CD4-positive, alpha-beta memory T cell (primary cell): ENCODE results near the gene DHRS3. TPM values are rescaled to one million over a fixed set of nuclear protein-coding genes. Genes with fewer than 3 reads are reported as not detected.
A peak's percentile ranks its signal among the peaks of the same experiment; 100 is the strongest.

ENCODE experiments used
- CTCF ChIA-PET: fragments of 350-600 bp; sonication (Branson Sonifier 250); formaldehyde crosslinking; loops from one replicate; lab custom pipeline; 2021; ENCODE audit warnings: inconsistent platforms; ENCODE audit not compliant: partially characterized antibody; lab: Charles Lee
- POLR2A ChIA-PET: fragments of 350-600 bp; sonication (Branson Sonifier 250); formaldehyde crosslinking; loops from one replicate; lab custom pipeline; 2021; ENCODE audit not compliant: partially characterized antibody; lab: Charles Lee
- DNase-seq, 5 donors: peaks; one replicate each; pipeline versions ENCODE4 v3.0.0 to v3.0.0-alpha.2; 2020 to 2022; ENCODE audit warnings: mixed read lengths in 1 of 5
- H3K27ac ChIP-seq: one replicate; pipeline ENCODE4 v1.7.0; 2013; ENCODE audit warnings: low read depth, low read length
- H3K27me3 ChIP-seq: 2 replicates; pipeline ENCODE4 v1.7.0; 2013; ENCODE audit warnings: mild to moderate bottlenecking, low read length, moderate library complexity; ENCODE audit not compliant: insufficient read depth
- H3K36me3 ChIP-seq: 2 replicates; pipeline ENCODE4 v1.7.0; 2013; ENCODE audit warnings: mild to moderate bottlenecking, low read length, moderate library complexity; ENCODE audit not compliant: insufficient read depth
- H3K4me1 ChIP-seq: 2 replicates; pipeline ENCODE4 v1.7.0; 2013; ENCODE audit warnings: mild to moderate bottlenecking, low read length, moderate library complexity; ENCODE audit not compliant: insufficient read depth
- H3K4me3 ChIP-seq, 2 donors: one replicate each; pipeline ENCODE4 v1.7.0; 2013; ENCODE audit warnings: low read length in 2 of 2, mild to moderate bottlenecking in 1 of 2
- H3K9me3 ChIP-seq, 2 donors: one replicate each; pipeline ENCODE4 v1.7.0; 2013; ENCODE audit warnings: low read length in 2 of 2, control low read depth in 1 of 2; ENCODE audit not compliant: control insufficient read depth in 1 of 2
- H3K27ac Mint-ChIP-seq, 7 donors: one replicate each; pipeline ENCODE4 v1.8.0; 2020 to 2021; ENCODE audit warnings: mixed read lengths in 7 of 7, mild to moderate bottlenecking in 6 of 7, inconsistent platforms in 3 of 7, moderate library complexity in 3 of 7
- H3K27me3 Mint-ChIP-seq, 2 donors: one replicate each; pipeline ENCODE4 v1.8.0; 2020 to 2021; ENCODE audit warnings: mixed read lengths in 2 of 2
- H3K36me3 Mint-ChIP-seq, 2 donors: one replicate each; pipeline ENCODE4 v1.8.0; 2020 to 2021; ENCODE audit warnings: mixed read lengths in 2 of 2, inconsistent platforms in 1 of 2, mild to moderate bottlenecking in 1 of 2
- H3K4me1 Mint-ChIP-seq, 4 donors: one replicate each; pipeline ENCODE4 v1.8.0; 2020 to 2021; ENCODE audit warnings: mixed read lengths in 4 of 4, mild to moderate bottlenecking in 1 of 4
- H3K4me3 Mint-ChIP-seq, 8 donors: one replicate each; pipeline ENCODE4 v1.8.0; 2020 to 2021; ENCODE audit warnings: mixed read lengths in 8 of 8, mild to moderate bottlenecking in 7 of 8, moderate library complexity in 6 of 8, inconsistent platforms in 3 of 8
- H3K9me3 Mint-ChIP-seq, 8 donors: one replicate each; pipeline ENCODE4 v1.8.0; 2020 to 2021; ENCODE audit warnings: mixed read lengths in 8 of 8, mild to moderate bottlenecking in 5 of 8, inconsistent platforms in 3 of 8, moderate library complexity in 1 of 8
- intact Hi-C: fragments of 100-400 bp; cut with micrococcal nuclease; formaldehyde crosslinking; loops from one replicate; pipeline ENCODE4 v1.15.1; 2023
- polyA plus RNA-seq, 2 donors: library from polyadenylated mRNA; unstranded; fragments of 300-500 nt; fragmentation: Illumina TruSeq; gene quantifications; one replicate each; pipeline ENCODE4 v1.2.3, GENCODE V29; 2021
- total RNA-seq, 2 experiments: library from RNA; stranded (reverse); gene quantifications; one replicate each; pipeline ENCODE4 v1.2.3, GENCODE V29; 2021

DHRS3 gene
- total and polyA plus RNA-seq, 4 experiments from 2014 or later = 30.1 to 91.8 (median 64.0) TPM

DNA sequence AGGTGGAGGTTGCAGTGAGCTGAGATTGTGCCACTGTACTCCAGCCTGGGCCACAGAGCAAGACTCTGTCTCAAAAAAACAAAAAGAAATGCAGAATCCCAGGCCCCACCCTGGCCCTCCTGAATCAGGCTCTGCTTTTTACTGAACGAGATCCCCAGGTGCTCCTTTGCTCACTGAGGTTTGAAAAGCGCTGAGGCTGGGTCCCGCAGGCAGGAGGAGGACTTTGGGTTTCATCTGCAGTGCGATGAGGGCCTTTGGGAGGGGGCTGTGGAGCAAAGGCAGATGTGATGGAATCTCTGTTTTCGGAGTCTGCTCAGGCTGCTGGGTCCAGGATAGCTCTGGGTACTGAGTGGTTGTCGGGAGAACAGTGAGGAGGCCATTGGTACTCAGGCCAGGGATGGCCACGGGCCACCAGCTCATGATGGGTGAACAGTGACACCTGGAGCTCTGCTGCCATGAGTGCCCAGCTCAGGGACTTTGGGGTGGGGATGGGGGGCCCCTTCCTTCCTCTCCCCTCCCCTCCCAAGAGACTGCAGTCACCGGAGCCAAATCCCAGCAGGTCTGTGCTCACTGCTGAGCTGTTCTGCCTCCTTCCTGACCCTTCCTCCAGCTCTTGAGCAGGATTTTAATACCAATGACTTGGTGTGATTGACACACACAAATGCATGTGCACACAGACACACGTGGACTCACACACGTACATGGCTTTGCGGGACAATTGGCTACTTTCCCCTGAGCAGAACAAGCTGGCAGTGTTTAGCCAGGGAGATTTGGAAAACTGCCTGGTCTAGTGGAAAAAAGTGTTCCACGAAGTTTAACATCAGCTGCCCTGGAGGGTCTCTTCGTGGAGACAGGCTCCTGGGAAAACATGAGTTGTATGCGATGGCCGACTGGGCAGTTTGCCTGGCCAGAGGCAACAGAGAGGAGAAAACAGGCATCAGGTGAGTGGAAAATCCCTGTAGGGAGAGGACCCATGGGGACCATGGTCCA lies 3.6 kb upstream of the DHRS3 start:
- H3K27ac Mint-ChIP-seq = peak overlapping the region in 3 of 7 donors; percentile 12 to 27 (median 23)

DNA sequence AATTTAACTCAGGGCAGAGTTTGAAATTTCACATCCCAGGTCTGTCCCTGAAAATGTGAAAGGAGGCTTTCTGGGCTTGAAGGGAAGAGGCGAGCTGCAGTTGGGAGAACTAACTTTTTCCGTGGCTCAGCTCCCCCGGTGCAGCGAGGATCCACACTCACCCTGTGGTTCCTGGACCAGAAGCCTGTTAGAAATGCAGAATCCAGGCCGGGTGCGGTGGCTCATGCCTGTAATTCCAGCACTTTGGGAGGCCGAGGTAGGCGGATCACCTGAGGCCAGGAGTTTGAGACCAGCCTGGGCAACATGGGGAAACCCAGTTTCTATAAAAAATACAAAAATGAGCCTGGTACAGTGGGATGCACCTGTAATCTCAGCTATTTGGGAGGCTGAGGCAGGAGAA lies 2.9 kb upstream of the DHRS3 start:
- intact Hi-C loops = loop anchor here (1.0 kb wide), 3 partner anchors 214 to 349 kb away; no protein-coding TSS in a partner anchor
- Histone ChIP-seq H3K4me1 (peaks cover 29% of the 10 kb centered on the region), H3K36me3 (no peaks in the 10 kb centered on the region), H3K27me3 (no peaks in the 10 kb centered on the region), H3K9me3 (no peaks in the 10 kb centered on the region), H3K4me3 (no peak overlapping the region), H3K27ac (no peak overlapping the region)
- H3K27ac Mint-ChIP-seq = peak overlapping the region in 2 of 7 donors; percentile 53 to 99
- peaks cover 0 to 28% of the 10 kb centered on the region in 2 donors for H3K36me3 Mint-ChIP-seq
- peaks cover 0 to 1% (median 0%) of the 10 kb centered on the region in 8 donors for H3K9me3 Mint-ChIP-seq
- H3K4me1 Mint-ChIP-seq = peaks cover 17 to 46% (median 27%) of the 10 kb centered on the region in 4 donors
- peaks cover 0 to 2% of the 10 kb centered on the region in 2 donors for H3K27me3 Mint-ChIP-seq
- POLR2A ChIA-PET = interaction anchor here (1.1 to 11.6 kb wide), 7 partner anchors 17 to 280 kb away, joined by 5 to 327 read pairs (median 46); no protein-coding TSS in a partner anchor
- CTCF ChIA-PET = interaction anchor here (0.7 to 8.5 kb wide), 17 partner anchors 18 to 350 kb away, joined by 3 to 196 read pairs (median 5); no protein-coding TSS in a partner anchor
- DNase-seq = no peak
- H3K4me3 Mint-ChIP-seq = peak overlapping the region in 5 of 8 donors; percentile 25 to 99 (median 98)

More for the DNA sequence above, 3.6 kb upstream of the DHRS3 start:
- H3K36me3 ChIP-seq = no peaks in the 10 kb centered on the region
- H3K4me3 ChIP-seq = no peak overlapping the region
- CTCF ChIA-PET = interaction anchor here (0.9 to 8.5 kb wide), 10 partner anchors 19 to 348 kb away, joined by 3 to 196 read pairs (median 4); no protein-coding TSS in a partner anchor
- H3K4me3 Mint-ChIP-seq = peak overlapping the region in 1 of 8 donors; percentile 35
- peaks cover 15 to 40% (median 25%) of the 10 kb centered on the region in 4 donors for H3K4me1 Mint-ChIP-seq
- DNase-seq = no peak
- H3K27me3 Mint-ChIP-seq = peaks cover 0 to 2% of the 10 kb centered on the region in 2 donors
- H3K4me1 ChIP-seq = peaks cover 22% of the 10 kb centered on the region
- no peak overlapping the region for H3K27ac ChIP-seq
- H3K36me3 Mint-ChIP-seq = peaks cover 0 to 22% of the 10 kb centered on the region in 2 donors
- H3K9me3 ChIP-seq = no peaks in the 10 kb centered on the region
- no peaks in the 10 kb centered on the region for H3K27me3 ChIP-seq
- H3K9me3 Mint-ChIP-seq = no peaks in the 10 kb centered on the region
- POLR2A ChIA-PET = interaction anchor here (0.5 to 11.6 kb wide), 3 partner anchors 18 to 112 kb away, joined by 3 to 327 read pairs (median 4); no protein-coding TSS in a partner anchor
- intact Hi-C loops = no loop called here

DNA sequence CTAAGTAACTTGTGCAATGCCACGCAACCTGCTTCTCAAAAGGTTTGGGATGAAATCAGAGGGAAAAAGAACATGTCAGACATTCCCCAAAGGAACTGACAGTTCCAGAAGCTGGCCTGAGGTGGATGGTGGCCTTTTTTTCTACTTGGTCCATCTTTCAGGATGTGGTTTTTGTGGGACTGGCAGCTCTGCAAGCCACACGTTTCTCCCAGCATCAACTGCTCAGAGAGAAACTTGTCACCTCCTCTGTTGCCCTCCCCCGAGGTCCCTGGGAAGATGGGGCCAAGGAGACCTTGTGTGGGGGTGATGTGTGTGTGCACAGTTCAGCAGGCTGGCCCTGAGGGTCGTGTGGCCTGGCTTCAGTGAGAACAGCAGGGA lies 2.5 kb upstream of the DHRS3 start:
- H3K27ac Mint-ChIP-seq = peak overlapping the region in 4 of 7 donors; percentile 51 to 99 (median 77)
- H3K4me1 Mint-ChIP-seq = peaks cover 17 to 51% (median 32%) of the 10 kb centered on the region in 4 donors
- Histone ChIP-seq H3K36me3 (no peaks in the 10 kb centered on the region), H3K4me1 (peaks cover 33% of the 10 kb centered on the region), H3K9me3 (no peaks in the 10 kb centered on the region), H3K4me3 (peak overlapping the region in 1 of 2 donors; percentile 1), H3K27me3 (no peaks in the 10 kb centered on the region), H3K27ac (no peak overlapping the region)
- peaks cover 0 to 32% of the 10 kb centered on the region in 2 donors for H3K36me3 Mint-ChIP-seq
- ChIA-PET POLR2A (interaction anchor here (1.1 to 11.6 kb wide), 9 partner anchors 17 to 280 kb away, joined by 5 to 327 read pairs (median 32); no protein-coding TSS in a partner anchor), CTCF (interaction anchor here (0.7 to 8.5 kb wide), 14 partner anchors 18 to 349 kb away, joined by 3 to 196 read pairs (median 6); no protein-coding TSS in a partner anchor)
- peak; percentile 31 to 49 (median 34) for DNase-seq
- H3K9me3 Mint-ChIP-seq = peaks cover 0 to 1% (median 0%) of the 10 kb centered on the region in 8 donors
- H3K27me3 Mint-ChIP-seq = peaks cover 0 to 2% of the 10 kb centered on the region in 2 donors
- peak overlapping the region in 6 of 8 donors; percentile 25 to 99 (median 98) for H3K4me3 Mint-ChIP-seq
- intact Hi-C loops = loop anchor here (1.0 kb wide), 3 partner anchors 213 to 348 kb away; no protein-coding TSS in a partner anchor

DNA sequence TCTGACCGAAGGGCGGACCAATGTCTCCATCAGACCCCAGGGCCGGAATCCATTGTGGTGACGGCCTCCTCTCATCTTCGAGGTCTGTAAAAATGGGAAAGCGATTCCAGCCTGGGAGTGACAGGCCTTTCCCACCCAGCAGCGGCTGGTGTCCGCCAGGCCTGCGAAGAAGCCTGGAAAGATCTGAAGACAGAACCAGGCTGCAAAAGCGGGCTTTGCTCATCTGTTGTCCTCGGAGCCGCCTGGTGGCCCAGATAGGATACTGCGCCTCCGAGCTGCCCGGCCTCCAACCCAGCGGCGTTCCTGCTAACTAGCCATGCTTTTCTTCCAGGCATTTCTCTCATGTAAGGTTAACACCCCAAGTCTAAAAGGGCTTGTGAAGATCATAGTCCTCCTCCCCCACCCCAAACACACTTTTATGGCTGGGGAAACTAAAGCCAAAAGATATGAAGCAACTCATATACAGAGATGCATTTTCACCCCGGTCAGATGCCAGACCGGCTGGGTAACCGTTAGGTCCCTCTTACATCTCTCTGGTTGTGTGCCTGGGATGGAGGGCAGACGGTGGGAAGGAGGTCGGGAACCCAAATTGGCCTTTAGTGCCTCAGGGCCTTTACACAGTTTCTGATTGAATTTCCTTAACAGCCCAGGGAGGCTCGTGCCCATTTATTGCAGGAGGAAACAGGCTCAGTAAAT lies 1.9 kb upstream of the DHRS3 start:
- Histone ChIP-seq H3K27ac (peak overlapping the region; percentile 74), H3K9me3 (no peaks in the 10 kb centered on the region), H3K4me3 (peak overlapping the region; percentile 87 to 90), H3K27me3 (no peaks in the 10 kb centered on the region), H3K4me1 (peaks cover 39% of the 10 kb centered on the region), H3K36me3 (no peaks in the 10 kb centered on the region)
- Mint-ChIP-seq H3K4me3 (peak overlapping the region; percentile 97 to 99 (median 98)), H3K27ac (peak overlapping the region; percentile 64 to 99 (median 76)), H3K36me3 (peaks cover 0 to 35% of the 10 kb centered on the region in 2 donors), H3K4me1 (peaks cover 18 to 56% (median 37%) of the 10 kb centered on the region in 4 donors), H3K9me3 (peaks cover 0 to 1% (median 0%) of the 10 kb centered on the region in 8 donors), H3K27me3 (peaks cover 0 to 2% of the 10 kb centered on the region in 2 donors)
- ChIA-PET CTCF (interaction anchor here (0.7 to 8.5 kb wide), 15 partner anchors 17 to 349 kb away, joined by 3 to 196 read pairs (median 5); no protein-coding TSS in a partner anchor), POLR2A (interaction anchor here (1.0 to 11.6 kb wide), 11 partner anchors 16 to 814 kb away, joined by 3 to 327 read pairs (median 17); partner anchors contain the start of genes CLCN6, MFN2 and MTHFR)
- DNase-seq = peak; percentile 69 to 77 (median 73)
- intact Hi-C loops = loop anchor here (1.0 to 5.0 kb wide), 8 partner anchors 19 to 348 kb away; no protein-coding TSS in a partner anchor

DNA sequence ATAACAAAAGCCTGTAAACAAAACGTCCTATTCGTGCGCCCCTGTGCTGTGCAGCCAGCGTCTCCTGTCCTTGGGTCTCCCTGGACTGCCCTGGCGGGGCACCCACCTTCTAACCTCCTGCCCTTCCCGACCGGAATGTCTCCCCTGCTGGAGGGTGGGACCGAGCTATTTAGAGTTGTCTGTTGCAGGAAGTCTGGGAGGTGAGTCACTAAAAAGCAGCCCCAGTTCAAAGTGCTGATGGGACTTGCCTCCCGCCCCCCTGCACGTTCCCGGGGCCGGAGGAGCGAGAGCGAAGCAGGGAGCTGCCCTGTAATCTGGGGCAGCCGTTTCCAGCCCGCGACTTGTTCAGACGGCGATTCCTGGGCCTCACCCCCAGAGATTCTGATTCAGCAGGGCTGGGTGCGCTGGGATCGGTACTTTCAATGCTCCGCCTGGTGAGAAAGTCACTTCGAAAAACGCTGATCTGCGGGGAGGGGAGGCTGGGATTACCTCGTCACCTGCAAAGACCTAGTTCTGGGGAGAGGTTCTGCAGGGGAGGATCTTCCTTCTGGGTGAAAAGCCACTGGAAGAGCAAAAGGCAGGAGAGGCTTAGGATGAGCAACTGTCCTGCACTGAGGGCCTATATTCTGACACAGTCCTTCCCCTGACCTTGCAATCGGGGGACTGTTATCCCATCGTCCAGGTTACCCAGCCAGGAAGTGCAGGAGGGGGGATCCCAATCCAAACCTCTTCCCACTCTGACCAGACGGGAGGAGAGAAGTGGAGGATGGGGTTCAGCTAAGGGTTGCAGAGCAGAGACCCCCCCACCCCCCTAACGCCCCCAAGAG lies 1.2 kb upstream of the DHRS3 start:
- Mint-ChIP-seq H3K27me3 (peaks cover 0 to 2% of the 10 kb centered on the region in 2 donors), H3K9me3 (peaks cover 0 to 1% (median 0%) of the 10 kb centered on the region in 8 donors), H3K27ac (peak overlapping the region; percentile 90 to 99 (median 97)), H3K4me3 (peak overlapping the region; percentile 97 to 99 (median 98)), H3K36me3 (peaks cover 0 to 39% of the 10 kb centered on the region in 2 donors), H3K4me1 (peaks cover 21 to 64% (median 42%) of the 10 kb centered on the region in 4 donors)
- DNase-seq = peak; percentile 41 to 85 (median 48)
- ChIA-PET CTCF (interaction anchor here (0.6 to 8.5 kb wide), 21 partner anchors 16 to 347 kb away, joined by 3 to 196 read pairs (median 6); no protein-coding TSS in a partner anchor), POLR2A (interaction anchor here (0.7 to 11.6 kb wide), 21 partner anchors 15 to 813 kb away, joined by 3 to 327 read pairs (median 3); partner anchors contain the start of genes CLCN6, MFN2 and MTHFR)
- H3K4me3 ChIP-seq = peak overlapping the region; percentile 87 to 90
- peak overlapping the region; percentile 74 for H3K27ac ChIP-seq
- no peaks in the 10 kb centered on the region for H3K27me3 ChIP-seq
- peaks cover 46% of the 10 kb centered on the region for H3K4me1 ChIP-seq
- intact Hi-C loops = loop anchor here (1.0 to 5.0 kb wide), 6 partner anchors 18 to 344 kb away; no protein-coding TSS in a partner anchor
- no peaks in the 10 kb centered on the region for H3K9me3 ChIP-seq
- H3K36me3 ChIP-seq = no peaks in the 10 kb centered on the region
